Measurements from ENCODE around the gene UCK2. TPM values are rescaled to one million over a fixed set of nuclear protein-coding genes. Genes with fewer than 3 reads are reported as not detected.

Gene UCK2
- total and polyA plus RNA-seq, 9 of the 15 experiments (the other 6 are each of a cell fraction or from before 2014, with no cell fraction given) = 71.6 to 145 (median 95.8) TPM

DNA sequence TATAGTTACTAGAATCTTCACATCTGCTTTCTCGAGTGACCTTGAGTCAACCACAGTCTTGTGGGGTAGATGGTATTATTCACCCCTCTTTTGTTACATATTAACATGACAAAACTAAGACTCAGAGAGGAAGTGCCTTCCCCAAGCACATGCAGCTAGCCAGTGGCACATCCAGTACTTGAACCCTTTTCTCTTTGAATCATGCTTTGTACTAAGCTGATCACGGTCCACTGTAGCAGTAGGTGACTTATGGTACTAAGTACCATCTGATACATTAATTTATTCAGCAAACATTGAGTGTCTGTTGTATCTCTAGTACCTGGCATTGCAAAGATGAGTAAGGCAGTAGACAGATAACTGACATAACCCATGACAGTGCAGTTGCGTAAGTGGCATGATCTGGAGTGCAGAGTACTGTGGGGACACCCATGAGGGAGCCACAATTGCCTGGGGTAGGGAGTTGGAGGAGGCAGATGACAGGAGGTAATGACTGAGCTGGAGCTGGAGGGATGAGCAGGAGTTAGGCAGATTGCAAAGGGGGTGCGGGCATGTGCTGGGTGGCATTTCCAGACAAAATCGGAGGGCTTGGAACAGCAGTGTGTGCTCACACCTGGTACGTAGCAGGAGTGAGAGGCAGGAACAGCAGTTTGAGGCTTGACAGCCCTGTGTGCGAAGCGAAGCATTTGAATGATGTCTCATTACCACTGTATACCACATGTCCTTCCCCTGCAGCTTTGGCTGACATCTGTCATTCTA, 29.8 kb downstream of the UCK2 start (continued):
- TF ChIP-seq POLR2G (IDR thresholded peaks at IDR 0.05; ENCODE audit: low read depth, low read length) = no peak
- TF ChIP-seq SRSF3 (IDR thresholded peaks at IDR 0.05; ENCODE audit: insufficient read depth, low read length) = no peak
- no peak for TF ChIP-seq ZNF76 (CRISPR knock-in tag; IDR thresholded peaks at IDR 0.05; ENCODE audit: borderline replicate concordance)
- TF ChIP-seq ELF4 (CRISPR knock-in tag; IDR thresholded peaks at IDR 0.05) = no peak
- TF ChIP-seq TARDBP (IDR thresholded peaks at IDR 0.05) = no peak

DNA sequence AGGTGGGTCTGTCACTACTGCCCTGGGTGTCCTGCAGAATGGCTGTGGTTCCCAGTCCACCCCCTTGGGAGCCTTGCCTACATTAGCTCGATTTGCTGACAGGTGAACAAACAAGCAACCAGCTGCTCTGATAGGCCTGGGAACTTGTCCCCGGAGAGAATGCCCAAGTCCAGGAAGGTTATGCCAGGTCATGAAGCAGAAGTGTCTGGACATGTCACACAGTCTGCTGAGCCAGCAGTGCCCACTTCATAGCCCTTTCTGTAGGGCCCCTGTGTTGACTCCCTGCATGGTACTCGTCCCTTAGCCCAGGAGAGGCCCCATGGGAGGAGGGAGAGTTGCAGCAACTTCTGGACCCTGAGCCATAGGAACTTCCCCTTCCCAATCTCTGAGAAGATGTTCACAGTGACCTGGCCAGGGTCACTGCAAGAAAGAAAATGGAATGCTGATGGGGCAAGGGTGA, 31.0 kb downstream of the UCK2 start:
- H3K79me2 ChIP-seq (ENCODE audit: control insufficient read depth, insufficient read depth, low read length) = peaks cover 96% of the 10 kb centered on the region
- no peak overlapping the region for H2AFZ ChIP-seq (ENCODE audit: low read depth, low read length)
- POLR2A ChIA-PET = interaction anchor here (1.0 to 1.5 kb wide), 2 partner anchors 9 to 14 kb away, joined by 3 to 6 read pairs; no protein-coding TSS in a partner anchor
- no peak overlapping the region for H3K27ac ChIP-seq (ENCODE audit: extremely low read depth, low read depth, low read length)
- H3K9me3 ChIP-seq (replicated peaks; ENCODE audit: control insufficient read depth, insufficient read depth, low read depth, low read length) = no peaks in the 10 kb centered on the region
- peaks cover 26% of the 10 kb centered on the region for H4K20me1 ChIP-seq (replicated peaks; ENCODE audit: control insufficient read depth, insufficient read depth, low read length)
- no TSS peak for BruUV-seq (replicated peaks)
- H3K4me1 ChIP-seq (replicated peaks in 1 of 2; ENCODE audit: control insufficient read depth in 2 of 2, insufficient read depth in 2 of 2, low read length in 2 of 2) = peaks cover 12 to 36% of the 10 kb centered on the region in 2 experiments
- no peak for ATAC-seq
- H3K4me3 ChIP-seq = no peak overlapping the region
- CTCF ChIA-PET (ENCODE audit: low intra/inter-chr PET ratio) = no interaction called here
- intact Hi-C loops (cut with micrococcal nuclease) = no loop called here
- peaks cover 9% of the 10 kb centered on the region for H3K9me1 ChIP-seq (ENCODE audit: control insufficient read depth, insufficient read depth, low read length)
- WGBS (ENCODE audit: insufficient coverage, low coverage, missing lambda C conversion rate) = 64% methylated on average over 3 of the region's 3 CpGs
- peaks cover 8% of the 10 kb centered on the region for H3K36me3 ChIP-seq (ENCODE audit: control insufficient read depth, insufficient read depth, low read length)
- in situ Hi-C loops (cut with MboI) = no loop called here
- H3K27me3 ChIP-seq (ENCODE audit: control insufficient read depth in 2 of 2, insufficient read depth in 2 of 2, low read length in 2 of 2) = no peaks in the 10 kb centered on the region
- no peak for TF ChIP-seq POLR2G (IDR thresholded peaks at IDR 0.05; ENCODE audit: low read depth, low read length)
- TF ChIP-seq ZNF263 (CRISPR knock-in tag; IDR thresholded peaks at IDR 0.05; ENCODE audit: borderline replicate concordance) = 0 out of 2 replicates have a peak, but pooled peaks have one; percentile 40
- no peak for TF ChIP-seq ZNF384 (IDR thresholded peaks at IDR 0.05; ENCODE audit: low read depth, low read length)
- TF ChIP-seq PHF8 (IDR thresholded peaks at IDR 0.05; ENCODE audit: borderline replicate concordance, low read length) = no peak
- no peak for TF ChIP-seq ZFX (CRISPR knock-in tag; IDR thresholded peaks at IDR 0.05)
- TF ChIP-seq SIN3A (IDR thresholded peaks at IDR 0.05; ENCODE audit: borderline replicate concordance in 2 of 2, control insufficient read depth in 1 of 2, low read depth in 2 of 2, low read length in 2 of 2) = no peak
- TF ChIP-seq ZNF780A (CRISPR knock-in tag; IDR thresholded peaks at IDR 0.05) = no peak
- no peak for TF ChIP-seq ZNF24 (IDR thresholded peaks at IDR 0.05)
- FAIRE-seq = no peak
- H3K9ac ChIP-seq (ENCODE audit: insufficient read depth in 1 of 2, low read depth in 2 of 2, low read length in 2 of 2) = no peak overlapping the region; a peak in 1 of 4 replicates
- DNase-seq (ENCODE audit: extremely low read depth in 1 of 4, low spot score in 3 of 4) = no peak
- no peak overlapping the region for H3K4me2 ChIP-seq (ENCODE audit: insufficient read depth, low read length)

Data from K562 (cell line).